Neural crest cell (in vitro differentiated cells): ENCODE data around the gene SLC9A4. TPM values are rescaled to one million over a fixed set of nuclear protein-coding genes. Genes with fewer than 3 reads are reported as not detected.

Experiments used
- DNase-seq: peaks from one replicate; pipeline ENCODE4 v3.0.0; 2021; ENCODE audit warnings: low read depth, mixed read lengths, low spot score
- H3K27ac Mint-ChIP-seq: one replicate; pipeline ENCODE4 v1.8.0; 2021; ENCODE audit warnings: mild to moderate bottlenecking, mixed read lengths; ENCODE audit not compliant: unreplicated experiment
- H3K27me3 Mint-ChIP-seq: 2 replicates; pipeline ENCODE4 v1.8.0; 2021; ENCODE audit warnings: low read depth, mild to moderate bottlenecking, mixed read lengths
- H3K36me3 Mint-ChIP-seq: 2 replicates; pipeline ENCODE4 v1.8.0; 2021; ENCODE audit warnings: low read depth, mild to moderate bottlenecking, mixed read lengths
- H3K4me1 Mint-ChIP-seq: 2 replicates; pipeline ENCODE4 v1.8.0; 2021; ENCODE audit warnings: mixed read lengths
- H3K4me3 Mint-ChIP-seq: one replicate; pipeline ENCODE4 v1.8.0; 2021; ENCODE audit warnings: mild to moderate bottlenecking, mixed read lengths
- H3K9me3 Mint-ChIP-seq: 2 replicates; pipeline ENCODE4 v1.8.0; 2021; ENCODE audit warnings: mixed read lengths
- total RNA-seq: library from RNA; stranded (reverse); gene quantifications from 2 replicates; pipeline ENCODE4 v1.2.1, GENCODE V29; 2021
- TF ChIP-seq, protein P1 (sequence below): fragments of 200-600 bp; sonication (generic); conservative IDR thresholded peaks from 2 replicates; pipeline ENCODE4 v1.5.0; 2021; ENCODE audit warnings: antibody characterized with exemption, mild to moderate bottlenecking

The SLC9A4 gene
- total RNA-seq, 1 donor from 2014 or later = not detected

DNA sequence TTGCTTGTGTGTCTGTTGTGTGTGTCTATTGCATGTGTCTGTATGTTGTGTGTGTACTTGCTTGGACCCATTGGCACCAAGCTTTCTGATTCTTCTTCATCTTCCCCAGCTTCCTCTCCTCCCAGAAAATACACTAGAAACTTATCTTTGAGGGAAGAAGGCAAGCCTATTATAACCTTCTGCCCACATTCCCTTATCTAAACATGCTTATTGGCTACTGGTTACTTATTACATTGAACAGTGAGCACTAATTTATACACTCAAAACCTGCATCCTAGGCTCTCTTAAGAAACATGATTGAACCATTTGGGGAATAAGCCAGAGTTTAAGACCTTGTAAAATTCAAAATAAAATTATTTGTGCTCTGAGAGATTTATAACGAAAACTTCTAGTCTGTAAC lies 26.5 kb downstream of the SLC9A4 start:
- TF ChIP-seq, protein P1, sequence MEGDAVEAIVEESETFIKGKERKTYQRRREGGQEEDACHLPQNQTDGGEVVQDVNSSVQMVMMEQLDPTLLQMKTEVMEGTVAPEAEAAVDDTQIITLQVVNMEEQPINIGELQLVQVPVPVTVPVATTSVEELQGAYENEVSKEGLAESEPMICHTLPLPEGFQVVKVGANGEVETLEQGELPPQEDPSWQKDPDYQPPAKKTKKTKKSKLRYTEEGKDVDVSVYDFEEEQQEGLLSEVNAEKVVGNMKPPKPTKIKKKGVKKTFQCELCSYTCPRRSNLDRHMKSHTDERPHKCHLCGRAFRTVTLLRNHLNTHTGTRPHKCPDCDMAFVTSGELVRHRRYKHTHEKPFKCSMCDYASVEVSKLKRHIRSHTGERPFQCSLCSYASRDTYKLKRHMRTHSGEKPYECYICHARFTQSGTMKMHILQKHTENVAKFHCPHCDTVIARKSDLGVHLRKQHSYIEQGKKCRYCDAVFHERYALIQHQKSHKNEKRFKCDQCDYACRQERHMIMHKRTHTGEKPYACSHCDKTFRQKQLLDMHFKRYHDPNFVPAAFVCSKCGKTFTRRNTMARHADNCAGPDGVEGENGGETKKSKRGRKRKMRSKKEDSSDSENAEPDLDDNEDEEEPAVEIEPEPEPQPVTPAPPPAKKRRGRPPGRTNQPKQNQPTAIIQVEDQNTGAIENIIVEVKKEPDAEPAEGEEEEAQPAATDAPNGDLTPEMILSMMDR = no peak

GRCh38 chr2:102502576-102502975 lies 29.6 kb downstream of the SLC9A4 start:
- H3K27ac Mint-ChIP-seq = no peak overlapping the region
- H3K27me3 Mint-ChIP-seq = no peaks in the 10 kb centered on the region
- no peaks in the 10 kb centered on the region for H3K4me1 Mint-ChIP-seq
- no peak for DNase-seq
- no peaks in the 10 kb centered on the region for H3K9me3 Mint-ChIP-seq
- no peak overlapping the region for H3K4me3 Mint-ChIP-seq
- TF ChIP-seq, protein P1 = no peak
- H3K36me3 Mint-ChIP-seq = no peaks in the 10 kb centered on the region

More for the DNA sequence above, 26.5 kb downstream of the SLC9A4 start:
- no peaks in the 10 kb centered on the region for H3K36me3 Mint-ChIP-seq
- no peaks in the 10 kb centered on the region for H3K4me1 Mint-ChIP-seq
- peaks cover 6% of the 10 kb centered on the region for H3K9me3 Mint-ChIP-seq
- no peak overlapping the region for H3K27ac Mint-ChIP-seq
- H3K4me3 Mint-ChIP-seq = no peak overlapping the region
- no peak for DNase-seq
- peaks cover 3% of the 10 kb centered on the region for H3K27me3 Mint-ChIP-seq

GRCh38 chr2:102504833-102505232 lies 31.8 kb downstream of the SLC9A4 start:
- H3K27ac Mint-ChIP-seq = no peak overlapping the region
- H3K27me3 Mint-ChIP-seq = no peaks in the 10 kb centered on the region
- H3K36me3 Mint-ChIP-seq = peaks cover 3% of the 10 kb centered on the region
- no peak for DNase-seq
- no peak overlapping the region for H3K4me3 Mint-ChIP-seq
- TF ChIP-seq, protein P1 = no peak
- no peaks in the 10 kb centered on the region for H3K4me1 Mint-ChIP-seq
- H3K9me3 Mint-ChIP-seq = peaks cover 5% of the 10 kb centered on the region

- Mint-ChIP-seq H3K36me3 (peaks cover 3% of the 10 kb centered on the region), H3K27ac (no peak overlapping the region), H3K27me3 (no peaks in the 10 kb centered on the region), H3K9me3 (peaks cover 5% of the 10 kb centered on the region), H3K4me1 (no peaks in the 10 kb centered on the region), H3K4me3 (no peak overlapping the region)
- DNase-seq = no peak
- TF ChIP-seq, protein P1 = no peak
Measured at GRCh38 chr2:102505290-102505689, 32.3 kb downstream of the SLC9A4 start.

GRCh38 chr2:102506743-102507142 lies 33.7 kb downstream of the SLC9A4 start:
- H3K9me3 Mint-ChIP-seq = peaks cover 5% of the 10 kb centered on the region
- no peak overlapping the region for H3K27ac Mint-ChIP-seq
- peaks cover 3% of the 10 kb centered on the region for H3K36me3 Mint-ChIP-seq
- H3K4me1 Mint-ChIP-seq = no peaks in the 10 kb centered on the region
- no peak for DNase-seq
- TF ChIP-seq, protein P1 = no peak
- H3K27me3 Mint-ChIP-seq = no peaks in the 10 kb centered on the region
- no peak overlapping the region for H3K4me3 Mint-ChIP-seq

GRCh38 chr2:102508863-102509262 lies 35.8 kb downstream of the SLC9A4 start:
- H3K27me3 Mint-ChIP-seq = no peaks in the 10 kb centered on the region
- no peak overlapping the region for H3K27ac Mint-ChIP-seq
- H3K9me3 Mint-ChIP-seq = peaks cover 5% of the 10 kb centered on the region
- H3K36me3 Mint-ChIP-seq = peaks cover 3% of the 10 kb centered on the region
- H3K4me1 Mint-ChIP-seq = no peaks in the 10 kb centered on the region
- no peak for DNase-seq
- H3K4me3 Mint-ChIP-seq = no peak overlapping the region
- TF ChIP-seq, protein P1 = no peak
